SK-MEL-5 (cell line): ENCODE measurements around the gene GRIK1. TPM values are rescaled to one million over a fixed set of nuclear protein-coding genes. Genes with fewer than 3 reads are reported as not detected.

ENCODE experiments used
- DNase-seq: peaks from one replicate; pipeline ENCODE4 v3.0.0-alpha.2; 2016; ENCODE audit warnings: low read depth, low spot score
- in situ Hi-C: cut with HindIII; loops from 2 replicates; pipeline ENCODE4 v1.10.0; 2016; ENCODE audit warnings: low sequenced_read_pairs, high pct_unique_total_duplicates, low pct_unique_long_range_greater_than_20kb
- total RNA-seq: library from RNA; depleted of rRNA; stranded (reverse); fragments of >200 nt; shearing (Covaris generic); gene quantifications from 2 replicates; pipeline ENCODE4 v1.2.3, GENCODE V29; 2014

Gene GRIK1
- total RNA-seq, 1 experiment from 2014 or later: 0.11 TPM

- no peak for DNase-seq
- in situ Hi-C loops: no loop called here
Observed at GRCh38 chr21:29810871-29811270, 128.9 kb downstream of the GRIK1 start.

GRCh38 chr21:29808153-29808552, 131.6 kb downstream of the GRIK1 start:
- in situ Hi-C loops: no loop called here
- no peak for DNase-seq

- DNase-seq: no peak
- in situ Hi-C loops: no loop called here
Observed at GRCh38 chr21:29805105-29805504, 134.7 kb downstream of the GRIK1 start.

GRCh38 chr21:29803191-29803590, 136.6 kb downstream of the GRIK1 start:
- in situ Hi-C loops: no loop called here
- DNase-seq: no peak

GRCh38 chr21:29801122-29801521, 138.7 kb downstream of the GRIK1 start:
- in situ Hi-C loops: no loop called here
- no peak for DNase-seq

GRCh38 chr21:29800056-29800455, 139.7 kb downstream of the GRIK1 start:
- in situ Hi-C loops: no loop called here
- DNase-seq: no peak

- no peak for DNase-seq
- in situ Hi-C loops: no loop called here
Observed at GRCh38 chr21:29798840-29799239, 141.0 kb downstream of the GRIK1 start.

- in situ Hi-C loops: no loop called here
- DNase-seq: no peak
Observed at GRCh38 chr21:29797155-29797554, 142.6 kb downstream of the GRIK1 start.

- no peak for DNase-seq
- in situ Hi-C loops: no loop called here
Observed at GRCh38 chr21:29793712-29794111, 146.1 kb downstream of the GRIK1 start.

- in situ Hi-C loops: no loop called here
- DNase-seq: no peak
Observed at GRCh38 chr21:29789393-29789792, 150.4 kb downstream of the GRIK1 start.

GRCh38 chr21:29788752-29789151, 151.0 kb downstream of the GRIK1 start:
- in situ Hi-C loops: no loop called here
- no peak for DNase-seq

GRCh38 chr21:29787361-29787909, 152.4 kb downstream of the GRIK1 start:
- DNase-seq: no peak
- in situ Hi-C loops: no loop called here

GRCh38 chr21:29786496-29787360, 153.1 kb downstream of the GRIK1 start:
- in situ Hi-C loops: no loop called here
- no peak for DNase-seq

GRCh38 chr21:29777160-29777559, 162.6 kb downstream of the GRIK1 start:
- no peak for DNase-seq

GRCh38 chr21:29775462-29775861, 164.3 kb downstream of the GRIK1 start:
- in situ Hi-C loops: no loop called here
- no peak for DNase-seq

More at GRCh38 chr21:29777160-29777559, 162.6 kb downstream of the GRIK1 start:
- in situ Hi-C loops: no loop called here

GRCh38 chr21:29771491-29772066, 168.2 kb downstream of the GRIK1 start:
- in situ Hi-C loops: no loop called here

GRCh38 chr21:29763674-29764073, 176.1 kb downstream of the GRIK1 start:
- no peak for DNase-seq
- in situ Hi-C loops: no loop called here

More at GRCh38 chr21:29771491-29772066, 168.2 kb downstream of the GRIK1 start:
- DNase-seq: no peak

GRCh38 chr21:29762570-29763082, 177.2 kb downstream of the GRIK1 start:
- no peak for DNase-seq
- in situ Hi-C loops: no loop called here

GRCh38 chr21:29753216-29753615, 186.6 kb downstream of the GRIK1 start:
- DNase-seq: no peak
- in situ Hi-C loops: no loop called here
